Ureter (tissue), 1 donor: ENCODE data around the gene GDF11. TPM values are rescaled to one million over a fixed set of nuclear protein-coding genes. Genes with fewer than 3 reads are reported as not detected.

ENCODE experiments used
- DNase-seq: peaks from one replicate; pipeline ENCODE4 v3.0.0-alpha.2; 2020; ENCODE audit warnings: low spot score
- total RNA-seq: library from RNA; stranded (reverse); gene quantifications from one replicate; pipeline ENCODE4 v1.2.4, GENCODE V29; 2023
- donor health status: DM: yes; HTN: yes; CAD: no.

Gene GDF11
- total RNA-seq, 1 donor from 2014 or later: 7.2 TPM

DNA sequence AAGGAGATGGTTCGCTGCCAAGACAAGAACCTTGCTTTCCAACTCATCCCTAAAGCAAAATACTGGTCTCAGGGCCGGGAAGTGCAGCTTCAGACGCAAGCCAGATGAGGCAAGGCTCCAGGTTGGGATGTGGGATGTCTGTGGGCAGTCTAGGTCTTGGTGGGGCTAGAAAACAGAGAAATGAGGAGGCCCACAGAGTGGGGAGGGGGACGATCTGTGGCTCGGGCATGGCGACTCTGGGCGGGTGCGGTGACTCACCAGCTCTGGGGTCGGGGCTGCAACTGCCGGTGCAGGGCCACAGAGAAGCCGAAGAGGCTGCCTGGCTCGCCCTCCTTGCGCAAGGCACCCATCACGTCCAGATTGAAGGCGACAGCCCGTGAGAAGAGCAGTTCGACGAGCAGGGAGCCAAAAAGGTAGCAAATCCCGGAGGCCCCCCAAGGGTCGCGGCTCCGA, 35.7 kb upstream of the GDF11 start:
- DNase-seq: no peak

DNA sequence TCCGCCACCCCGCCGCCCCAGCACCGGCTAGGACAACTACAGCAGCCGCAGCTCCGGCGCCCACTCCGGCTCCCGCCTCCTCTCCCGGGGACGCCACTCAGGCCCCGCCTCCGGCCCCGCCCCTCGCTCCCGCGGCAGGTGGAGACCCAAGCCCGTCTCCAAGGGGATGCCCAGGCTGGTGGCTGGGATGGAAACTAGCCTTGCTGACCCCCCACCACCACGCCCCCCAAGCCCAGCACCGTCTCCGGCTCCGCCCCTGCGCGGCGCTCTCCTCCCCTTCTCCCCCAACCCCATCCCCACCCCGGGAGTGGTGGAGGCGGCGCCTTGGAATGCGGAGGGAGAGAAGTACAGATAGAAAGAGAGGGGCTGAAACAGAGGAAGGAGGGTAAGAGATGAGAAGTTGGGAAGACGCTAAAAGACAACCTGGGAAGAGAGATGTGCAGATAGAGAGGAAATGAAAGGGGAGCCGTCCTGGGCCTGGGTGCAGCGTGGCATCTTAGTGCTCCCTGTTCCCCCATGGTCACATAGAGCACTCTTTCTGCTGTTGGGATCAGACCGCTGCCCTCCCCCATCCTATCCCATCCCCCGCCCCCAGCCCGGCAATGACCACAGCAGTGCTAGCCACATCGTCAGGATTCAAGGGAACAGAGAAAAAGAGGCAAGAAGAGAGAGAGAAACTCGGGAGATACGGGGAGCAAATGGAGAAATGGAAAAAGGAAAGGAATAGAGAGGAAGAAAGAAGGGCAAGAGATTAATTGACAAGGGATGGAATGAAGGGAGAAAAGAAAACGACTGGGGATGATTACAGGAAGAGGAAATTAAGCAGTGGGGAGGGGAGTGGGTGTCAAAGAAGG, 34.9 kb upstream of the GDF11 start, which contains the start of gene ITGA7:
Gene ITGA7, minus strand, starts transcription at position 64 of the 854 bp plus-strand sequence. CDS start 222 bp downstream, outside the sequence.
- peak; percentile 77 for DNase-seq

DNA sequence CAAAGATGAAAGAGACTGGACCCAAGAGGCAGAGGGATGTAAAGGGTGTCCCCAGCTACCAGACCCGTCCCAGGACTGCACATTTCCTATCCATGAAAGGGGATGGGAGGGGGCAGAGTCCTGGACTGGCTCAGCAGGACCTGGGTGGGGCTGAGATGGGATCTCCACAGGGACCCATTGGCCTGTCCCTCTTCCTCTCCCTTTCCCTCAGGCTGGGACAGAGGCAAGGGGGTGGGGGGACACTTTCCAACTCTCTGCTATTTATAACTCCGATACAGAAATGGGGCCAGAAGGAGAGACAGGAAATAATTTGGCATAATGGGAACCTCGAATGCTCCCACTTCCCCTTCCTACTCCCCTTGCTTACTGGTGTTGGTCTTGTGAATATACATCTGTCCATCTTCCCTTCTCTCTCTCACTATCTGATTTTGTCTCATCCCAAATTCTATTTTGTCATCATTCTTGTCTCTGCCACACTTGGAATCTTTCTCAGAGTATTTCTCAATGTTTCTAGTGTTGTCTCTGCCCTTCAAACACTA, 34.2 kb upstream of the GDF11 start:
- no peak for DNase-seq

GRCh38 chr12:55711786-55712553, 31.0 kb upstream of the GDF11 start:
- no peak for DNase-seq

- no peak for DNase-seq
Measured at GRCh38 chr12:55712700-55713415, 30.1 kb upstream of the GDF11 start.

- DNase-seq: no peak
Measured at GRCh38 chr12:55713721-55714120, 29.2 kb upstream of the GDF11 start.

GRCh38 chr12:55715169-55715764, 27.7 kb upstream of the GDF11 start:
- DNase-seq: no peak

DNA sequence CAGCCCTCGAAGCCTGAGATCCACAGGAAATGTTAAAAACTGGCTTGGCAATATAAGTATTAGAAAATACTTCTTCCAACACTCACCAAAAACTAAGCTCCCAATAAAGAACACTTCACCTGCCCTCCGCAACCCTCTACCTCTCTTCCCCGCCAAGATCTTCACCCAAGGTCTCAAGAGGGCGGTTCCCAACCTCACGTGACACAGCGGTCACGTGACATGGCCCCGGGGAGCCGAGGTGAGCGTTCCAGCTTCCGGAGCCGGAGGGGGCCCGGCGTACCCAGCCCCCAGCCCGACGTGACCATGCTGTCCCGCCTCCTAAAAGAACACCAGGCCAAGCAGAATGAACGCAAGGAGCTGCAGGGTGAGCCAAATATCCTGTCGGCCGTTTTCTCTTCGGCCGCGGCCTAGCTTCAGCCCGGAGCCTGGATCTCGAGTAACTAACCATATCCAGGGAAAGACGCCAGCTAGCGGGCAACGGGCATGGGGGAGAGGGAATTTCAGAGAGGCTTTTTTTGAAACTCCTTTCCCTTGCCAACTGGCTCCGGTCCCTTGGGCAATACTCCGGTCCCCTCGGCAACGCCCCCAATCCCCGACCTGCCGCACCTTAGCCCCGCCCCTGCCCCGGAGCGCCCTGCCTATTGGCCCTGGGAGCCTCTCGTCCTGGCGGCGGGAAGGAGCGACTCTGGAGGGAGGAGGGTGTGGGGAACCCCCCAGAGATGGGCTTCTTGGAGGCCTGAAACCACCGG, 26.9 kb upstream of the GDF11 start, which contains the start of gene BLOC1S1:
Gene BLOC1S1, plus strand, starts transcription at position 214 of the 749 bp plus-strand sequence. Its CDS starts 6 bp downstream, at position 220.
- DNase-seq: peak; percentile 95

GRCh38 chr12:55716582-55716957, 26.4 kb upstream of the GDF11 start:
- DNase-seq: no peak

GRCh38 chr12:55717011-55718007, 25.6 kb upstream of the GDF11 start:
- no peak for DNase-seq

- DNase-seq: no peak
Measured at GRCh38 chr12:55718015-55718414, 24.9 kb upstream of the GDF11 start.

- DNase-seq: no peak
Measured at GRCh38 chr12:55718624-55719275, 24.2 kb upstream of the GDF11 start.

DNA sequence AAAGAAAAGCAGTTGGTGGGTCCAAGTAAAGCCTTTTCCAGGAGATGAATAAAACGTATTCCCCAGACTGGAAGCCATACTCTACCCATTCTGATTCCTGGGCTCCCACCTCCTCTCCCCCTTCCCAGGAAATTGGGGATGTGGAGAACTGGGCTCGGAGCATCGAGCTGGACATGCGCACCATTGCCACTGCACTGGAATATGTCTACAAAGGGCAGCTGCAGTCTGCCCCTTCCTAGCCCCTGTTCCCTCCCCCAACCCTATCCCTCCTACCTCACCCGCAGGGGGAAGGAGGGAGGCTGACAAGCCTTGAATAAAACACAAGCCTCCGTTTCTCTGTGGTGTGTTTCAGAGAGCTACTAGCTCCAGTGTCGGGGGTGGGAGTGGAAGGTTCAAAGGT, 23.6 kb upstream of the GDF11 start:
- DNase-seq: no peak

GRCh38 chr12:55720071-55720564, 22.8 kb upstream of the GDF11 start, which contains the start of gene RDH5:
TSS of gene RDH5 (plus strand) at chr12:55720393. CDS start at chr12:55721185, 792 bp downstream.
- peak; percentile 63 for DNase-seq

GRCh38 chr12:55720894-55721444, 22.0 kb upstream of the GDF11 start:
- peak; percentile 78 for DNase-seq

DNA sequence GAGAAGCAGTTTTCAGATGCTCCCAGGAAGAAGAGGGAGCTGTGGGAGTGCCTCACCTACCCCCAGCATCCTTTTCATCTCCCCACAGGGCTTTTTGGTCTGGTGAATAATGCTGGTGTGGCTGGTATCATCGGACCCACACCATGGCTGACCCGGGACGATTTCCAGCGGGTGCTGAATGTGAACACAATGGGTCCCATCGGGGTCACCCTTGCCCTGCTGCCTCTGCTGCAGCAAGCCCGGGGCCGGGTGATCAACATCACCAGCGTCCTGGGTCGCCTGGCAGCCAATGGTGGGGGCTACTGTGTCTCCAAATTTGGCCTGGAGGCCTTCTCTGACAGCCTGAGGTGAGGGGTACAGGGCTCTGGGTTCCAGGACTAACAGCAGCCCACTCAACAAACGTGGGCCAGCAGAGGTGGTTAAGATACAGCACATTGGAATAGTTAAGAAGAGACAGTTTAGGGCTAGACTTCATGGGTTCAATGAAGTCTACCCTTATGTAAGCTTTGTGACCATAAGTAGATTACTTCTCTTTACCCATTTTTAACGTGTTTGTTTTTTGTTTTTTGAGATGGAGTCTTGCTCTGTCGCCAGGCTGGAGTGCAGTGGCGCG, 21.2 kb upstream of the GDF11 start:
- no peak for DNase-seq

DNA sequence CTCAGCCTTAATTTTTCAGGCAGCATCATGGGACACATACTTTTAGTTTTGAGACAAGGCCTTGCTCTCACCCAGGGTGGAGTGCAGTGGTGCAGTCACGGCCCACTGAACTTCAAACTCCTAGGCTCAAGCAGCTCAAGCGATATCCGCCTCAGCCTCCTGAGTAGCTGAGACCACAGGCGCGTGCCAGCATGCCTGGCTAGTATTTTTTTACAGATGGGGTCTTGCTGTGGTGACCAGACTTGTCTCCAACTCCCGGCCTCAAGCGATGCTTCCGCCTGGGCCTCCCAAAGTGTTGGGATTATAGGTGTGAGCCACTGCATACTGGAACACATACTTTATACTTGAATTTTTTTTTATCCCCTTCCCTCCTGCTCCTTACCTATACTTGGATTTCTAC, 20.0 kb upstream of the GDF11 start:
- DNase-seq: no peak
